ENCODE measurements around the gene NFASC.

NFASC gene

GRCh38 chr1:204828352-204828850 lies 42.3 kb upstream of the NFASC start:
- no peaks in the 10 kb centered on the region for H3F3A ChIP-seq (ENCODE audit: control insufficient read depth, insufficient read depth)
- no peaks in the 10 kb centered on the region for H3K79me2 ChIP-seq (ENCODE audit: control insufficient read depth, low read length)
- no peaks in the 10 kb centered on the region for H3K4me1 ChIP-seq (ENCODE audit: control insufficient read depth, low read length)
- H3K36me3 ChIP-seq (ENCODE audit: control insufficient read depth, low read length), result no peaks in the 10 kb centered on the region
- peaks cover 12% of the 10 kb centered on the region for H3K27me3 ChIP-seq (ENCODE audit: control insufficient read depth, low read length)
- TF ChIP-seq EZH2phosphoT487 (IDR thresholded peaks at IDR 0.05; ENCODE audit: borderline replicate concordance, low read length), result no peak
- TF ChIP-seq, protein P1, sequence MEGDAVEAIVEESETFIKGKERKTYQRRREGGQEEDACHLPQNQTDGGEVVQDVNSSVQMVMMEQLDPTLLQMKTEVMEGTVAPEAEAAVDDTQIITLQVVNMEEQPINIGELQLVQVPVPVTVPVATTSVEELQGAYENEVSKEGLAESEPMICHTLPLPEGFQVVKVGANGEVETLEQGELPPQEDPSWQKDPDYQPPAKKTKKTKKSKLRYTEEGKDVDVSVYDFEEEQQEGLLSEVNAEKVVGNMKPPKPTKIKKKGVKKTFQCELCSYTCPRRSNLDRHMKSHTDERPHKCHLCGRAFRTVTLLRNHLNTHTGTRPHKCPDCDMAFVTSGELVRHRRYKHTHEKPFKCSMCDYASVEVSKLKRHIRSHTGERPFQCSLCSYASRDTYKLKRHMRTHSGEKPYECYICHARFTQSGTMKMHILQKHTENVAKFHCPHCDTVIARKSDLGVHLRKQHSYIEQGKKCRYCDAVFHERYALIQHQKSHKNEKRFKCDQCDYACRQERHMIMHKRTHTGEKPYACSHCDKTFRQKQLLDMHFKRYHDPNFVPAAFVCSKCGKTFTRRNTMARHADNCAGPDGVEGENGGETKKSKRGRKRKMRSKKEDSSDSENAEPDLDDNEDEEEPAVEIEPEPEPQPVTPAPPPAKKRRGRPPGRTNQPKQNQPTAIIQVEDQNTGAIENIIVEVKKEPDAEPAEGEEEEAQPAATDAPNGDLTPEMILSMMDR (IDR thresholded peaks at IDR 0.05; ENCODE audit: low read depth, low read length, poor library complexity, severe bottlenecking), result no peak
- H3K9me2 ChIP-seq (replicated peaks; ENCODE audit: control insufficient read depth, low read length), result no peaks in the 10 kb centered on the region
- H4K20me1 ChIP-seq (ENCODE audit: control insufficient read depth, insufficient read depth, low read depth, low read length), result no peaks in the 10 kb centered on the region
- no peak overlapping the region for H3K4me3 ChIP-seq (ENCODE audit: low read length)
- H3K9me3 ChIP-seq (ENCODE audit: control insufficient read depth, insufficient read depth, low read length), result no peaks in the 10 kb centered on the region
- H3K27ac ChIP-seq (ENCODE audit: low read depth, low read length), result no peak overlapping the region
- no peak overlapping the region for H3K4me2 ChIP-seq (ENCODE audit: low read length)

GRCh38 chr1:204829133-204829825 lies 41.4 kb upstream of the NFASC start:
- no peak overlapping the region for H3K4me3 ChIP-seq (ENCODE audit: low read length)
- no peak overlapping the region for H3K27ac ChIP-seq (ENCODE audit: low read depth, low read length)
- H3K36me3 ChIP-seq (ENCODE audit: control insufficient read depth, low read length), result no peaks in the 10 kb centered on the region
- H3K4me2 ChIP-seq (ENCODE audit: low read length), result no peak overlapping the region
- H3K9me2 ChIP-seq (replicated peaks; ENCODE audit: control insufficient read depth, low read length), result no peaks in the 10 kb centered on the region
- H3F3A ChIP-seq (ENCODE audit: control insufficient read depth, insufficient read depth), result no peaks in the 10 kb centered on the region
- H3K4me1 ChIP-seq (ENCODE audit: control insufficient read depth, low read length), result no peaks in the 10 kb centered on the region
- H3K27me3 ChIP-seq (ENCODE audit: control insufficient read depth, low read length), result peaks cover 20% of the 10 kb centered on the region
- no peaks in the 10 kb centered on the region for H4K20me1 ChIP-seq (ENCODE audit: control insufficient read depth, insufficient read depth, low read depth, low read length)
- TF ChIP-seq, protein P1 (IDR thresholded peaks at IDR 0.05; ENCODE audit: low read depth, low read length, poor library complexity, severe bottlenecking), result no peak
- no peak for TF ChIP-seq EZH2phosphoT487 (IDR thresholded peaks at IDR 0.05; ENCODE audit: borderline replicate concordance, low read length)
- H3K79me2 ChIP-seq (ENCODE audit: control insufficient read depth, low read length), result no peaks in the 10 kb centered on the region
- no peaks in the 10 kb centered on the region for H3K9me3 ChIP-seq (ENCODE audit: control insufficient read depth, insufficient read depth, low read length)

GRCh38 chr1:204830747-204831146 lies 39.9 kb upstream of the NFASC start:
- Histone ChIP-seq H3K9me2 (replicated peaks; ENCODE audit: control insufficient read depth, low read length) (no peaks in the 10 kb centered on the region), H3K79me2 (ENCODE audit: control insufficient read depth, low read length) (no peaks in the 10 kb centered on the region), H3K4me1 (ENCODE audit: control insufficient read depth, low read length) (no peaks in the 10 kb centered on the region), H3K4me3 (ENCODE audit: low read length) (no peak overlapping the region), H3K9me3 (ENCODE audit: control insufficient read depth, insufficient read depth, low read length) (no peaks in the 10 kb centered on the region), H3K27ac (ENCODE audit: low read depth, low read length) (no peak overlapping the region), H4K20me1 (ENCODE audit: control insufficient read depth, insufficient read depth, low read depth, low read length) (no peaks in the 10 kb centered on the region), H3K4me2 (ENCODE audit: low read length) (no peak overlapping the region), H3K36me3 (ENCODE audit: control insufficient read depth, low read length) (no peaks in the 10 kb centered on the region), H3F3A (ENCODE audit: control insufficient read depth, insufficient read depth) (no peaks in the 10 kb centered on the region), H3K27me3 (ENCODE audit: control insufficient read depth, low read length) (peaks cover 25% of the 10 kb centered on the region)
- no peak for TF ChIP-seq EZH2phosphoT487 (IDR thresholded peaks at IDR 0.05; ENCODE audit: borderline replicate concordance, low read length)
- TF ChIP-seq, protein P1 (IDR thresholded peaks at IDR 0.05; ENCODE audit: low read depth, low read length, poor library complexity, severe bottlenecking), result no peak
